Stimulated activated CD4-positive, alpha-beta T cell treated with anti-CD3 and anti-CD28 coated beads, Interleukin-2, amount 100 ng/mL, for 4 hours (primary cell): ENCODE results near the gene OR5AU1.
"Not testable (repeated sequence)": the region's sequence is repeated elsewhere in the genome, so short reads cannot be mapped to it uniquely, and the experiment has no call there.

ENCODE experiments used
- DNase-seq: peaks from one replicate; pipeline ENCODE4 v3.0.0-alpha.2; 2020; ENCODE audit warnings: low read depth

The OR5AU1 gene

DNA sequence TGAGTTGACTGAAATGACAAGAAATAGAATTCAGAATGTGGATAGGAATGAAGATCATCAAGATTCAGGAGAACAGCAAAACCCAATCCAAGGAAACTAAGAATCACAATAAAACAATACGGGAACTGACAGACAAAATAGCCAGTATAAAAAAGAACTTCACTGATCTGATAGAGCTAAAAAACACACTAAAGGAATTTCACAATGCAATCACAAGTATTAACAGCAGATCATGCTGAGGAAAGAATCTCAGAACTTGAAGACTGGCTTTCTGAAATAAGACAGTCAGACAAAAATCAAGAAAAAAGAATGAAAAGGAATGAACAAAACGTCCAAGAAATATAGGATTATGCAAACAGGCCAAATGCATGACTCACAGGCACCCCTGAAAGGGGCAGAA, 15.3 kb upstream of the OR5AU1 start:
- DNase-seq, result no peak

DNA sequence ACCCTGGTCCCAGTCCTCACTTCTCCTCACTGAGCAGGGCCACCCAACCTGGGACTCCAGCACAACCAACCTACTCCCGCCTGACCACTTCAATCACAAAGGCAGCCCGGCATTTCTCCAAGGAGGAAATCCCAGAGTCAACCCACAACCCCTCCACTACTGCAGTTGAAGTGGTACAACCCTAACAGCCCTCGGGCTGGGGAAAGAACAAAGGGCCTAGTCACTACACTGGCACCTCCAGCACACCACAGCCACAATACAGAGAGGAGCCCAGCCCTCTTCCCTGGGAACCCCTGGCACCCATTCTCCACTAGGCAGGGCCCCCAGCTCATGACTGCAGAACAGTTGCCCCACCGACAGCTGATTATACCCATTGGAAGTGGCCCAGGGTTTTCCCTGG, 13.7 kb upstream of the OR5AU1 start:
- no peak for DNase-seq

DNA sequence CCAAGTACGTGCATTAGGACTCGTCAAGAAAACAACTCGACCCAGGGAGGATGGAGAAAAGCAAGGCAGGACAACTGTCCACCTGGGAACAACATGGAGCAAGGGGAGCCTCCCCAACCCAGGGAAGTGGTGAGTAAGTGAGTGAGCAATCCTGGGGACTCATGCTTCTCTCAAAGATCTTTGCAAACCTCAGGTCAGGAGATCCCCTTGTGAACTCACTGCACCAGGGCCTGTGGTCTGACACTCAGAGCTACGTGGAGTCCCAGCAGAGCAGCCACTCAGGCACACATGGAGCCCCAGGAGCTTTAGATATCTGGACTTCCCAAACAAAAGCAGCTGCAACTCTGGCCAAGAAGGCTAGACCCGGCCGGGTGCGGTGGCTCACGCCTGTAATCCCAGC, 12.2 kb upstream of the OR5AU1 start:
- no peak for DNase-seq

DNA sequence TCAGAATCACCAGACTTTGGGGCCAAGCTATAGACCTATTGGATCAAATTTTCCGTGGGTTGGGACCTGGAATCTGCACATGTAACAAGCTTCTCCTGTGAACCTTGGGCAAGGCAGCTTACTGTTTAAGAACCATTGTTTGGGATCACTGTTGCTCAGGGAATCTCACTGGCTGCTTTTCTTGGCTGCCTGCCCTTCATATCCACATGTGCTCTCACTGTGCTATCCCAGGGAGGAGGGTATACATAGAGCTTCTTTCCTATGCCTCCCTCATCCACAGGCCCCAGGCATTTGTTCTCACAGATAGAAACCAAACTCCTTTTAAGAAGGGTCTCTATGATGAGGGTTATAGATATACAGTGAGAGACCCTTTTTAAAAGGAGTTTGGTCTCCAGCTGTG, 9.8 kb upstream of the OR5AU1 start:
- not testable (repeated sequence) for DNase-seq

DNA sequence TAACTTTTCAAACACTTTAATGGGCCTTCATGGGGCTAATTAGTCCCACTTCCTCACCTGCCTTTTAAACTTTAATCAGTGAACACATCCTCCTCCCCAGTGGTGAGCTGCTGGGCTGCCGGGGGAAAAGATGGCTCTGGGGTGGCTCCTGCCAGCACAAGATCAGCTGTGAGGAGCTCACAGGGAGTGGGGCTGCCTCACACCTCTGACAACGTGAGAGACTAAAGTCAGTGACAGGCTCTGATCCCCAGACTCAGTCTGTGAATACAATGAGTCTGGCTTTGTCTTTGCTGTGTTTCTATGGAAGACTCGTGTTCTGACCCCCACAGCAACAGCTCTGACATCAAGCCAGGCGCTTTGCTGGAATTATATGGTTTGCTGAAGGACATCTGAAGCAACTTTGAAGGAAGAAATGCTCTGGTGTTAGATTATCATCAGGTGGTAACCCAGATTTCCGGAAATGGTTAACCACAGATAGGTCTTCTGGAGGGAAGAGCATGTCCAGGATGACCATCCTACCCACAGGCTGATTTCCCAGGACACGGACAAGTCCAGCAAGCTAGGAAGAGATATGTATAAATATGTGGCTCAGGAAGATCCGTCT, 9.2 kb upstream of the OR5AU1 start:
- DNase-seq, result not testable (repeated sequence)

DNA sequence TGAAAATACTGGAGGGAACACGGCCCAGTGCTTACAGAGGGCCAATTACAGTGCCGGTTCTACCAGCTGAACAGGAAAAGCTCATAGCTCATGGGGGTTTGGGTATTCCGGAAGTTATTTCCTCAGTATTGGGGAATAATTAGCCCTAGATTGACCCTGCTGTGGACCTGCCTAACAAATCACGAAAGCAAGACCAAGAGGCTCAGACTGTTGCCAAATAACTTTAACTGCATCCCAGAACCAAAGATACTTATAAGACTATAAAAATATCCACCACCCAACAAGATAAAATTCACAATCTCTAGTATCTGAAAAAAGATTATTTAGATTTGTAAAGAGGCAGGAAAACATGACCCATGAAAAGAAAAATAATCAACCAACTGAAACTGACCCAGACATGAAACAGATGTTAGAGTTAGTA, 8.0 kb upstream of the OR5AU1 start:
- DNase-seq, result no peak

DNA sequence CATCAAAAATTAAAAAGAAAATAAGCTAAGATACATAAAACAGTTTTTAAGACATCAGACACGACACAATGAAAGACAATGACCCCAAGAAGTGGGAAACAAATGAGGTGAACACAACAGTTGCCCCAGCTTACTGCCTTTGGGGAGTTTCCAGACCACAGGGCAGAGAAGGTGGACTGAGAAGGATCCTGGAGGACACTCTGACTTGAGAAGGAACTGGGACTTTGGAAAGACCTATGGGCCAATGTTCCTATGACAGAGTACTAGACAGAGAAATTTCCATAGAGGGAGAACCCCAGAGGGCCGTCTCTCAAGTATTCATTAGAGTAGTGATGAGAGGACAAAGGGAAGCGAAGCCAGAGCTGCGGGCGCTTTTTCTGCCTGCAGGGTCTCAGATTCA, 6.2 kb upstream of the OR5AU1 start:
- no peak for DNase-seq

DNA sequence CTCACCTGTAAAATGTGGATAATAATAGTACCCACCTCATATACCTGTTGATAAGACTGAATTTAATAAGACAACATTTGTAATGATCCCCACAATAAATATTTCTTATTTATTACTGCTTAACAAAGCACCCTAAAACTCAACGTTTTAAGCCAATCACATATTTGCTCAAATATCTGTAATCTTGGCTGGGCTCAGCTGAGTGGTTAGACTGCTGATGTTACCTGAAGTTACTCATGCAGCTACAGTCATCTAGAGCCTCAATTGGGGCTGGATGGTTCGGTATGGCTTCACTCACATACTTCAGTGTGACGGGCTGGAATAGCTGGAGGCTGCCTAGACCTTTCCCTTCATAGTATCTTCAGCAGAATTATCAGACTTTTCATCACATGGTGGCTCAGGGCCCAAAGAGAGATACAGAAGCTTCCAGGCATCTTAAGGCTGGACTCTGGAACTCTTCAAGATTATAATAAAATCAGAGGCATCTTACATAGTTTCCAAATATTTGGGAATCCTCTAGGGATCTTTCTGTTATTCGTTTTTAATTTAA, 4.3 kb upstream of the OR5AU1 start:
- DNase-seq, result no peak

DNA sequence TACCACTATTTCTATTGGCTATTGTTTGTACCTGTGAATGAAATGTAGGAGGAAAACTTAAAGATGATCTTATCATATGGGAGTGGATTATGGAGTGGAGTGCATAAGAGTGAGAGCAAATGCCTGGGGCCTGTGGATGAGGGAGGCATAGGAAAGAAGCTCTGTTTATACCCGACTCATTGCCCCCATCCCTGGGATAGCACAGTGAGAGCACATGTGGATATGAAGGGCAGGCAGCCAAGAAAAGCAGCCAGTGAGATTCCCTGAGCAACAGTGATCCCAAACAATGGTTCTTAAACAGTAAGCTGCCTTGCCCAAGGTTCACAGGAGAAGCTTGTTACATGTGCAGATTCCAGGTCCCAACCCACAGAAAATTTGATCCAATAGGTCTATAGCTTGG, 2.3 kb upstream of the OR5AU1 start:
- not testable (repeated sequence) for DNase-seq

DNA sequence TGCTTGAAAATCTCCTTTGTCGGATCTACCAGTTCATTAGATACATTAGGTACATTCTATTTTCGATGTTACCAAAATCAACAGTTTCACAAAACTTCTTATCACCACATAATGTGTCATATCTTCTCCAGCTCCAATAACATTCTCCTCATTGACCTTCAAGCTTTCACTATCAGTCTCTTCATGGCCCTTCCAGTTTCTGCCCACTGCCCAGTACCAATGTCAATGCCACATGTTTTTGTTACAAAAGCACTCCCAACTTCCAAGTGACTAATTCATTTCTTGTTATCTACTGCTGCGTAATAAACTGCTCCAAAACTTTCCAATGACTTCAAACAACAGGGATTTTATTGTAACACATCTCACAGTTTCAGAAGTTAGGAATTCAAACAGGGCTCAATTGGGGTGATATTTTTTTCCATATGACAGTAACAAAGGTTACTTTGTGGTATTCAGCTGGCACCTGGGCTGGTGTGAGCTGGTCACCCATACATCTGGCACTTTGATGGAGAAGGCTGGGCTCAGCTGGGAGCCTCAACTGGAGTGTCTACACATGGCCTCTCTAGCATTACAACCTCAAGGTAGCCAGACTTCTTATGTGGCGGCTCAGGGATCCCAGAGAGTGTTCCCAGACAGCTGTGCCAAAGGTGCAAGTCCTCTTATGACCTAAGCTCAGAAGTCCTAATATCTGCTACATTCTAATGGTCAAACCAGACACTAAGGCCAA, 6.1 kb downstream of the OR5AU1 start:
- DNase-seq, result no peak

DNA sequence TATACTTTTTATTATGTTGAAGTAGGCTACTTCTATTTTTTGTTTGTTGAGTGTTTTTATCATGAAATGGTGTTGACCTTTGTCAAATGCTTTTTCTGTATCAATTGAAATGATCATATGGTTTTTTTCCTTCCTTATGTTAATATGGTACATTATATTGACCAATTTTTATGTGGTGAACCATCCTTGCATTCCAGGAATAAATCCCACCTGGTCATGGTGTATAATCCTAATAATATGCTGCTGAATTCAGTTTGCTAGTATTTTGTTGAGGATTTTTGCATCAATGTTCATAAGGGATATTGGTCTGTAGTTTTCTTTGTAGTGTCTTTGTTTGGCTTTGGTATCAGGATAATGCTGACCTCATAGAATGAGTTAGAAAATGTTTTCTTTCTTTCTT, 10.4 kb downstream of the OR5AU1 start:
- no peak for DNase-seq

DNA sequence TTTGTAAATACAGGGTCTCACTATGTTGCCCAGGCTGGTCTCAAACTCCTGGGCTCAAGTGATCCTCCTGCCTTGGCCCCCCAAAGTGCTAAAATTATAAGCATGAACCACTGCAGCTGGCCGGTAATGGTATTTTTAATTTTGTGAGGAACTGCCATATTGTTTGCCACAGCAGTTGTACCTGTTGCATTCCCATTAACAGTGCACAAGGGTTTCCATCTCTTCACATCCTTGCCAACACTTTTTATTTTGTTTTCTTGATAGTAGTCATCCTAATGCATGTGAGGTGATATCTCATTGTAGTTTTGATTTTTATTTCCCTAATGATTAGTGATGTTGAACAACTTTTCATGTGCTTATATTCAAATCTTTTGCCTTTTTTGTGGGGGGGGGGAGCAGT, 13.5 kb downstream of the OR5AU1 start:
- DNase-seq, result no peak

DNA sequence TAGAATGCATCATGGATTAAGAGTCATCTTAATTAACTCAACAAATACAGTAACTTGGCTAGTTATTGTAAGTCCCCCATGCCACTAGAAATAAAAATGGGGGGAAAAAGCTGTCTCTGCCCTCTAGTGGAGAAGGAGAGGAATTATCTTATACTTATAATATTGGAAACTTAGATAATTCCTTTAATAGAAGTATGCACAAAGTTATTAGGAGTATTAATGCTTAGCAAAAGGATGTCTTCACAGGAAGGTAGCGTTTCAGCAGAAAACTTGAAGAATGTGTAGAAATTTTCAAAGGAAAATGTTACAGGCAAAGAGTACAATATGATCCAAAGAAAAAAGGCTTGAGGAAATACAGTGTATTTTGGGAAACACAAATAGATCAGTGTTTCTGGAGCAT, 19.8 kb downstream of the OR5AU1 start:
- DNase-seq, result no peak

DNA sequence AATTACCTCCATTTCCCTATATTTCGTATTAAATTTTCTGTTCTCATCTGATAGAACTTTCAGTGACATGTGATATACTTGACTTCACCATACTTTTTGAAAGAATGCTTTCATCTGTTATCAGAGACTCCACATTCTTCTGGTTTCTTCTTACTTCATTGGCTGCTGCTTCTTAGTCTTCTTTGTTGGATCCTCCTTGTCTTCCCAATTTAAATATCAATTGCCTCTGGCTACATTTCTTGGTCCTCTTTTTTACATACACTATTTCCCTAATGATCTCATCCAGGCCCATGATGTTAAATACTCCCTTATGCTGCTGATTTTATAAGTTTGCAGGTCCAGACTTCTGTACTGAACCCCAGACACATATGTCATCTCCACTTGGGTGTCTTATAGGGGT, 22.0 kb downstream of the OR5AU1 start:
- no peak for DNase-seq

DNA sequence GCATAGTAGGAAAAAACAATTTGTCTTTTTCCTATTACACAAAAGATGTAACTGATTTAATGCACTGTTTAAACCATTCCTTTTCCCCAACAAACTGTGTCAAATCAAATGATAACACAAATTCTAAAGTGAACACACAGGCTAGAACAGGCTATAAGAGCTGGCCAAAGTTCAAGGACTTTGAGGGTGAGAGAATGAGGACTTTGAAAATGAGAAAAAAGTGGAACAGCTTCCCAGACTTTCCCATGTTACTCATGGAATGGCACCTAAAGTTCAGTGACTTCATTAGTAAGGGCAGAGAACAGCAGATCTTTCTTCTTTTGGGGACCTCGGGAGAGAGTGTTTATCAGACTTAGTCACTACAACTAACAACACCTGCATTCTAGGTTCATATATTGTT, 32.4 kb downstream of the OR5AU1 start:
- DNase-seq, result no peak

DNA sequence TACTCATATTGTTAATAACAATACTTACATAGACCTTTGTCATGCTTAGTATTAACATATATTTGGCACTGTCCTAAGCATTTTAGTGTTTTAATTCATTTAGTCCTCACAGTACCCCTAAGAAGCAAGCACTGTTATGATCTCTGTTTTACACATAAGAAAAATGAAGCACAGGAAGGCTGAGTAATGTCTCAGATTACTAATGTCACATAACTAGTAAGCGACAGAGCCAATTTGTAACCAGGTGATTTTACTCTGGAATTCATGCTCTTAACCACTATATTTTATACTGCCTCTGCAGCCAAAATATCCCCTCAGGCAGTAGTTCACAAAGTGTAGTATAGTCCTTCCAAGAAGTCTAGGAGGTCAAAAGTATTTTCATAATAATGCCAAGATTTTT, 34.7 kb downstream of the OR5AU1 start:
- no peak for DNase-seq

DNA sequence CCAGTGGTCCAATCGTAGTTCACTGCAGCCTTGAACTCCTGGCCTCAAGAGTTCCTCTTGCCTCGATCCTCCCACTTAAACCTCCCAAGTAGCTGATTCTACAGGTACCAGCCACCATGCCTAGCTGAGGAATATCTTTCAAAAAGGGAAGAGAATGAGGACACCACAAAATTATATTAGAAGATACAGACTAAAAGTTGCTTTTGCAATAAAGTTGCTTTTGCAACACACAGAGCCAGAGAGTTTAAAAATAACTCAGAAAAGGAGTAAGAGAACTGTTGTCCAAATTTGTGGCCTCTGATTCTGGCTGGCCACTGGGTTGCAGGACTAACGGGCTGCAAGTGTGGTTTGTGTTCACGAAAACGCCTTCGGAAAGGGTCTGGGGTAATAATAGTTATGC, 35.2 kb downstream of the OR5AU1 start:
- DNase-seq, result no peak

DNA sequence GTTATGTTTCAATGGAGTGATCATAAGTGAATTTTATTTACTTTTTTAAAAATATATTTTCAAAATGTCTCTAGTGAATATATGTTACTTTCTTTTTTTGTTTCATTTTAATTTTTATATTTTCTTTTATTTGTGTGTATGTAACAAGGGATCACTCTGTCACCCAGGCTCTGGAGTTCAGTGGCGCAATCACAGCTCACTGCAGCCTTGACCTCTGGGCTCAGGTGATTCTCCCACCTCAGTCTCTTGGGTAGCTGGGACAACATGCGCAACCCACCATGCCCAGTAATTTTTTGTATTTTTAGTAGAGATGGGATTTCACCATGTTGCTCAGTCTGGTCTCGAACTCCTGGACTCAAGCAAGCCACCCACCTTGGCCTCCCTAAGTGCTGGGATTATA, 36.9 kb downstream of the OR5AU1 start:
- DNase-seq, result no peak

DNA sequence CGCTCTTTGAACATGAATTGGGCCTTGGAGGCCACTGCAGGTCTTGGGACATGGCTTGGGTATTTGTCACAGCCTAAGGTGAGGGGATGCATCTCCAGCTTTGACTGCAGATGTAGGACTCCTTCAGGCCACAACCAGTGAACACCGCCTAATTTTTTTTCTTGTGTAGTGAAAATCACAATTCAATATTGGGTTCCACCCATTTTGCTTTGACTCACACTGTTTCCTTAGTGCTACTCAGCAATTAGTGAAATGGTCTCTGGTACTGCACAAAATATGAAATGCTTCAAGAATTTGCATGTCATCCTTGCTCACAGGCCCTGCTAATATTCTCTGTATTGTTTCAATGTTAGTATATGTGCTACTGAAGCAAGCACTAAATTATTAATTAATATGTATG, 42.5 kb downstream of the OR5AU1 start:
- no peak for DNase-seq

DNA sequence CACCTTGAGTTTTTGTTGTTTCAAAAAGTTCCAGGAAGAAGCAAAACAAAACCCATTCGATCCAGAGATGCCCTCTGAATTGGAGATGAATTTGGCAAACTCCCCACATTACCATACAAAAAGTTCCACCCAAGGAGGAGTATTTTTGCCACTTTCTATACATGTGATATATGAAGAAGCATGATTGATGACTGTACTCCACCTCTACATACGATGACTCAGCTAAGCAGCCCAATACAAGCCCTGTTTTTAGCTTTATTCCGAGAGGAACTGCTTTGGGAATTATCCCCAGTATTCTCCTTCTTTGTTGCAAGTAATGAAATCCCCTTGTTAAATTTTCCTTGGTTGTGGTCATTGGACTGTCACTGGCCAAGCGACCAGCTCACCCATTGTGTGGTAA, 43.6 kb downstream of the OR5AU1 start:
- no peak for DNase-seq

DNA sequence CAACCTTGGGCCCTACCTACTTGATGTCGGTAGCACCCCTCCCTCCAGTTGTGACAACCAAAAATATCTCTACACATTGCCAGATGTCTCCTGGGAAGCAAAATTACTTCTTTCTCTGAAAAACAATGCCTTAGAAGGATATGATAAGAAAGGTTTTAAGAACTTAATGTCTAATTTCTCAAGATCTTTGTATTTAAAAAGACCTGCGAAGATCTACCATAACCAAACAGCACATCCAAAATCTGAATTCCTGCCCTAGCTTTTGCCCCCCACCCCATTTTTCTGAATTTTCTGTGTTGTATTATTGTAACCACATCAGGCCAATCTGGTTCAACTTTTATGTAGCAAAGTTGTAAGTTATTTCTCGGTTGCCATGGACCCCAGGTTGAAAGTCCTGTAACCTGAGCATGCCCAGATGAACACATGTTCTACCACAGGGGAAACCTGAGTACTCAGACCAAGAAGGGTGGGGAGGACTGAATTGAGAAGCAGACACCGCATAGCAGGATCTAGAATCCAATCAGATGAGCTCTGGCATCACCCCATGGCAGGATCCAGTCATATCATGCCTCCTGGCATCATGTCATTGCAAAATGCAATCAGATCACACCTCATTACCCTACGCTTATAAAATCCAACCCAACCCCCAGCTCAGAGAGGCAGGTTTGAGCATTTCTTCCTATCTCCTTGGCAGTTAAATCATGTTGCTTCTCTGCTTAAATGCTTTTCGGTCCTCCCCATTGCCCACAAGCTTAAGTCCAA, 46.3 kb downstream of the OR5AU1 start:
- DNase-seq, result no peak

DNA sequence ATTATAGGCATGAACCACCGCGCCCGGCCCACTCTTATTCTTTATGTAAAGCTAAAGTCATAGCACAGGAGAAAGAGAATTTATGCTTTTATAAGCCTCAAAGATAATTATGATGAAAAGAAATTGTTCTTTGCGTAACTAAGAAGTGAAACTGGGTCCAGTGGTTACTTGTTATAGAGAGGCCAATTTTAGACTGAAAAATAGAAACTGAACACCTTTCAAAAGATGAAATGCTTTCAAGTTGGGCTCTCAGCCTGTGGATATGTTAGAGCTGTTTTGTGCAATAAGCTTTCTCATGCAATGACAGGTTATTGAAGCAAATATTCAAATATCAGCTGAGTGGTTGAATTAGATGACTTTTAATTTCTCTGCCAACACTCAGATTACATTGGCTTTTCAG, 47.1 kb downstream of the OR5AU1 start:
- no peak for DNase-seq

DNA sequence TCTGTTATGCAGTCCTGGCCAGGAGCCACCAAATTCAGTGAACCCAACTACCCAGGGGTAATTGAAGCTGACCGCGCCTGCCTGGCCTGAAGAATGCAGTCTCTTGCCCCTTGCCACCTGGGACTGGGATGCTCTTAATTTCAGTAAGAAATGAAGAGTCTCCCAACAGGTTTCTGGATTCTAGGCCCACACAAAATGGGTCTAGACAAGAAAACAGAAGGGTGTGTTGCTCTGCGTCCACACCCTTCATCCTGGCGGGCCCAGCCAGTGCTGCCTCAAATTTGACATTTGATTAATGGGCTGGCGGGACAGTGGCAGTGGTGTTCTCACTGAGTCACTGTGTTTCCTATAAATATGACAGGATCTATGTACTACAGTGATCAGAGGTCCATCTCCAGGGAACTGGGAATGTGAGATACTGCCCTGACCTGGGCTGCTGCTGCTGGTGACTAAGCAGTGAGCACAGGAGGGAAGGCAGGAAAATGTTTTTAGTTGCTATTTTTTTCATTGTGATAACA, 48.5 kb downstream of the OR5AU1 start:
- no peak for DNase-seq
